PC-3 (cell line): ENCODE results near the gene STX8. TPM values are rescaled to one million over a fixed set of nuclear protein-coding genes. Genes with fewer than 3 reads are reported as not detected.

Source experiments
- ATAC-seq: fragments of 200-7000 bp; cut with Tn5 transposase; 2 replicates; pipeline ENCODE4 v1.9.1; 2020; ENCODE audit warnings: mild to moderate bottlenecking, moderate library complexity
- BruUV-seq: library from RNA; stranded (reverse); fragments of 400-500 nt; replicated peaks from 2 replicates; lab custom pipeline; 2021; lab: Mats Ljungman, UMichigan
- CTCF ChIA-PET: fragments of 300-600 bp; sonication (Branson Sonifier 250); formaldehyde crosslinking; loops from one replicate; lab custom pipeline; 2022; ENCODE audit warnings: antibody characterized with exemption; lab: Charles Lee
- POLR2A ChIA-PET: fragments of 300-600 bp; sonication (Branson Sonifier 250); formaldehyde crosslinking; loops from one replicate; lab custom pipeline; 2022; ENCODE audit warnings: antibody characterized with exemption; ENCODE audit not compliant: unreplicated experiment; lab: Charles Lee
- DNase-seq: peaks from one replicate; pipeline ENCODE4 v3.0.0-alpha.2; 2015
- H2AFZ ChIP-seq: fragments of 300-600 bp; sonication (generic); 2 replicates; pipeline ENCODE4 v1.6.0; 2016; ENCODE audit warnings: antibody characterized with exemption, low read length
- H3F3A ChIP-seq: fragments of 300-600 bp; sonication (generic); one replicate; pipeline ENCODE4 v1.6.0; 2017; ENCODE audit warnings: antibody characterized with exemption, low read length, control low read depth, mild to moderate bottlenecking; ENCODE audit not compliant: unreplicated experiment
- H3K27ac ChIP-seq: fragments of 300-600 bp; sonication (generic); 2 replicates; pipeline ENCODE4 v1.5.1; 2016; ENCODE audit warnings: mild to moderate bottlenecking, low read length
- H3K27me3 ChIP-seq: fragments of 300-600 bp; sonication (generic); 2 replicates; pipeline ENCODE4 v1.6.1; 2016; ENCODE audit warnings: low read length, mixed read lengths
- H3K36me3 ChIP-seq: fragments of 300-600 bp; sonication (generic); 2 replicates; pipeline ENCODE4 v1.6.1; 2016; ENCODE audit warnings: low read depth, mixed run types, low read length, mixed read lengths
- H3K4me1 ChIP-seq: fragments of 300-600 bp; sonication (generic); 2 replicates; pipeline ENCODE4 v1.5.1; 2016; ENCODE audit warnings: low read length; ENCODE audit not compliant: insufficient read depth
- H3K4me2 ChIP-seq: fragments of 300-600 bp; sonication (generic); 2 replicates; pipeline ENCODE4 v1.6.0; 2016; ENCODE audit warnings: low read length
- H3K4me3 ChIP-seq: fragments of 300-600 bp; sonication (generic); 2 replicates; pipeline ENCODE4 v1.5.1; 2016; ENCODE audit warnings: mild to moderate bottlenecking, low read length, mixed read lengths
- H3K79me2 ChIP-seq: fragments of 300-600 bp; sonication (generic); 2 replicates; pipeline ENCODE4 v1.6.1; 2017; ENCODE audit warnings: low read length, mixed read lengths
- H3K9ac ChIP-seq: fragments of 300-600 bp; sonication (generic); 2 replicates; pipeline ENCODE4 v1.6.0; 2016; ENCODE audit warnings: mild to moderate bottlenecking, low read length
- H3K9me2 ChIP-seq: fragments of 300-600 bp; sonication (generic); replicated peaks from 2 replicates; pipeline ENCODE4 v1.6.1; 2016; ENCODE audit warnings: mixed run types, low read length, mixed read lengths
- H3K9me3 ChIP-seq: fragments of 300-600 bp; sonication (generic); 2 replicates; pipeline ENCODE4 v1.6.1; 2016; ENCODE audit warnings: low read length, mixed read lengths
- H4K20me1 ChIP-seq: fragments of 300-600 bp; sonication (generic); 2 replicates; pipeline ENCODE4 v1.6.1; 2016; ENCODE audit warnings: low read length, mixed read lengths
- EZH2 ChIP-seq: fragments of 300-600 bp; sonication (generic); IDR thresholded peaks from one replicate; pipeline ENCODE4 v1.6.1; 2017; ENCODE audit warnings: antibody characterized with exemption, mild to moderate bottlenecking, low read length; ENCODE audit not compliant: unreplicated experiment
- EZH2phosphoT487 ChIP-seq: fragments of 300-600 bp; sonication (generic); IDR thresholded peaks from 2 replicates; pipeline ENCODE4 v1.6.1; 2018; ENCODE audit warnings: mild to moderate bottlenecking, antibody characterized with exemption, low read length, borderline replicate concordance
- intact Hi-C: fragments of 100-400 bp; cut with micrococcal nuclease; formaldehyde crosslinking; loops from 2 replicates; pipeline ENCODE4 v1.9.0; 2023
- total RNA-seq: library from RNA; depleted of rRNA; stranded (reverse); fragments of >200 nt; gene quantifications from 2 replicates; pipeline ENCODE4 v1.2.3, GENCODE V29; 2014
- TF ChIP-seq, protein P1 (sequence below): fragments of 300-600 bp; sonication (generic); conservative IDR thresholded peaks from 2 replicates; pipeline ENCODE4 v1.5.1; 2017; ENCODE audit warnings: antibody characterized with exemption, low read depth, mild to moderate bottlenecking, low read length

STX8 gene
- total RNA-seq, 1 experiment from 2014 or later = 57.4 TPM

DNA sequence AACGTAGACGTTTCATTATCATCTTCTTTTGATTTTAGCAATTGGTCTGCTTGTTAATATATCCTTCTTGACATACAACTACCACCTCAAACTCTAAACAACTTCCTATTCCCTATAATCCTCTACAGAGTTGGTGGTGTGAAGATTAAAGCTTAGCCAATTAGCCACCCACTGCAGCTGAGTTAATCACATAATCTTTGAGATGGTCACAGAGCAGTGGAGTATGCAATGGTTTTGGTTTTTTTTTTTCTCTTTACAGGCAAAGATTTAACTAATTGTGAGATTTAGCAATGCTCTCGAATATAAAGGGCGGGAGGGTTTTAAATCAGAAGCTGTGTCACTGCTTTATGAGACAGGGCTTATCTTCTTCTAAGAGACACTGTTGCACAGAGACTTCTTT lies 37.0 kb downstream of the STX8 start:
- CTCF ChIA-PET = no interaction called here

GRCh38 chr17:9537177-9537776 lies 38.3 kb downstream of the STX8 start:
- ChIA-PET POLR2A (no interaction called here), CTCF (no interaction called here)
- H3K9me3 ChIP-seq = no peaks in the 10 kb centered on the region
- ATAC-seq (no peak), DNase-seq (no peak)
- no peaks in the 10 kb centered on the region for H3F3A ChIP-seq
- no peak overlapping the region for H3K27ac ChIP-seq
- no peak overlapping the region for H3K9ac ChIP-seq
- intact Hi-C loops = no loop called here
- no peaks in the 10 kb centered on the region for H3K4me1 ChIP-seq
- TF ChIP-seq EZH2 (no peak), EZH2phosphoT487 (no peak)
- TF ChIP-seq, protein P1, sequence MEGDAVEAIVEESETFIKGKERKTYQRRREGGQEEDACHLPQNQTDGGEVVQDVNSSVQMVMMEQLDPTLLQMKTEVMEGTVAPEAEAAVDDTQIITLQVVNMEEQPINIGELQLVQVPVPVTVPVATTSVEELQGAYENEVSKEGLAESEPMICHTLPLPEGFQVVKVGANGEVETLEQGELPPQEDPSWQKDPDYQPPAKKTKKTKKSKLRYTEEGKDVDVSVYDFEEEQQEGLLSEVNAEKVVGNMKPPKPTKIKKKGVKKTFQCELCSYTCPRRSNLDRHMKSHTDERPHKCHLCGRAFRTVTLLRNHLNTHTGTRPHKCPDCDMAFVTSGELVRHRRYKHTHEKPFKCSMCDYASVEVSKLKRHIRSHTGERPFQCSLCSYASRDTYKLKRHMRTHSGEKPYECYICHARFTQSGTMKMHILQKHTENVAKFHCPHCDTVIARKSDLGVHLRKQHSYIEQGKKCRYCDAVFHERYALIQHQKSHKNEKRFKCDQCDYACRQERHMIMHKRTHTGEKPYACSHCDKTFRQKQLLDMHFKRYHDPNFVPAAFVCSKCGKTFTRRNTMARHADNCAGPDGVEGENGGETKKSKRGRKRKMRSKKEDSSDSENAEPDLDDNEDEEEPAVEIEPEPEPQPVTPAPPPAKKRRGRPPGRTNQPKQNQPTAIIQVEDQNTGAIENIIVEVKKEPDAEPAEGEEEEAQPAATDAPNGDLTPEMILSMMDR = no peak
- H4K20me1 ChIP-seq = no peaks in the 10 kb centered on the region
- BruUV-seq = no TSS peak
- no peaks in the 10 kb centered on the region for H3K79me2 ChIP-seq
- H3K36me3 ChIP-seq = no peaks in the 10 kb centered on the region
- H3K9me2 ChIP-seq = no peaks in the 10 kb centered on the region
- H2AFZ ChIP-seq = no peak overlapping the region
- H3K4me2 ChIP-seq = no peak overlapping the region
- H3K4me3 ChIP-seq = no peak overlapping the region
- no peaks in the 10 kb centered on the region for H3K27me3 ChIP-seq

More for the DNA sequence above, 37.0 kb downstream of the STX8 start:
- intact Hi-C loops = no loop called here
- Histone ChIP-seq H3K27ac (no peak overlapping the region), H4K20me1 (no peaks in the 10 kb centered on the region), H3K4me2 (no peak overlapping the region), H3K4me3 (no peak overlapping the region), H3K9me3 (no peaks in the 10 kb centered on the region), H3K79me2 (no peaks in the 10 kb centered on the region), H3K36me3 (no peaks in the 10 kb centered on the region), H3K9me2 (no peaks in the 10 kb centered on the region), H3F3A (no peaks in the 10 kb centered on the region), H3K9ac (no peak overlapping the region), H3K27me3 (no peaks in the 10 kb centered on the region), H2AFZ (no peak overlapping the region), H3K4me1 (no peaks in the 10 kb centered on the region)
- no peak for ATAC-seq
- POLR2A ChIA-PET = no interaction called here
- BruUV-seq = no TSS peak
- TF ChIP-seq, protein P1 = no peak
- TF ChIP-seq EZH2phosphoT487 (no peak), EZH2 (no peak)
- no peak for DNase-seq

- DNase-seq = no peak
- no peak for ATAC-seq
- Histone ChIP-seq H3F3A (no peaks in the 10 kb centered on the region), H2AFZ (no peak overlapping the region), H3K9me3 (no peaks in the 10 kb centered on the region), H3K4me2 (no peak overlapping the region), H3K9ac (no peak overlapping the region), H3K36me3 (no peaks in the 10 kb centered on the region), H3K27me3 (no peaks in the 10 kb centered on the region), H3K4me1 (no peaks in the 10 kb centered on the region), H3K9me2 (no peaks in the 10 kb centered on the region), H4K20me1 (no peaks in the 10 kb centered on the region), H3K4me3 (no peak overlapping the region), H3K27ac (no peak overlapping the region), H3K79me2 (no peaks in the 10 kb centered on the region)
- intact Hi-C loops = no loop called here
- TF ChIP-seq EZH2 (no peak), EZH2phosphoT487 (no peak)
- TF ChIP-seq, protein P1 = no peak
- no TSS peak for BruUV-seq
- ChIA-PET CTCF (no interaction called here), POLR2A (no interaction called here)
Measured at GRCh38 chr17:9536061-9536460, 39.6 kb downstream of the STX8 start.
